ENCODE measurements around the gene FBXL19.
A peak's percentile ranks its signal among the peaks of the same experiment; 100 is the strongest.

FBXL19 gene

DNA sequence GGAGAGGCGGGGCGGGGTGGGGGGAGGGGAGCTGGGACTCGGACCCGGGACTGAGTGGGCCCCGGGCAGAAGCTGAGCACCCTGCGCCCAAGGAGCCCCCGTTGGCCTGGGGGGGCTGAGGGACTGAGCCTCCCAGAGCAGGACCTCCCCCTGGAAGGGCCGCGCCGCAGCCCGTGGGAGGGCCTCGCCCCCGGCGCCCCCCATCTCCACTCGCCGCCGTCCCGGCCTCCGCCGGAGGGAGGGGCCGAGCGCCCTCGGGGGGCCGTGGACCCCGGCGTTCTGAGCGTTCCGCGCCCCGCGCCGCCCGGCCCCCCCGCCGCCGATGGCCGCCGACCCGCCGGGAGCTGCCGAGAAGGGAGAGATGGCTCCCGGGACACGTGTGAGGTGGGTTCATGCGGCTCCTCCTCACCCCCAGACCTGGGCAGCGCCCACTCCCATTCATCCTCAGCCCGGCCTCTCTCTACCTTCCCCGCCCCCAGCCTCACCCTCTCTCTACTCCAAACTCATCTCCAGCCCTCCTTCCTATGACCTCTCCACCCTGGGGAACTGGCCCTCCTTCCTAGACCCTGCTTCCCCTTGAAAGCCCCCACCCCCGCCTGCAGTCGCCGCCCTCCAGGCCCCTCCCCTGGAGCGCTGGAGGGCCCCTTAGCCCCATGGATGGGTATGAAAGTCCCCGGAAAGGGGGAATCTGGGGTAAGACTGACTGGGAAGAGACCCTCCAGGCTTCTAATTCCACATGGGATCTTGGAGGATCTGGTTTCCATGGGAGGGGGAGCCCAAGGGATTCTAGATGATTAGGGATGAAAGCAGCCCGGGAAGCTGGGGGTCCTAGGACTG is 922 bp downstream of the FBXL19 start:
- ChIA-PET CTCF (interaction anchor here (0.8 to 8.2 kb wide), 4 partner anchors 16 to 80 kb away, joined by 4 to 76 read pairs (median 4); no protein-coding TSS in a partner anchor), POLR2A (interaction anchor here (0.6 to 1.5 kb wide), 2 partner anchors 141 to 149 kb away, joined by 3 to 4 read pairs; no protein-coding TSS in a partner anchor)
- TF ChIP-seq, protein P1, sequence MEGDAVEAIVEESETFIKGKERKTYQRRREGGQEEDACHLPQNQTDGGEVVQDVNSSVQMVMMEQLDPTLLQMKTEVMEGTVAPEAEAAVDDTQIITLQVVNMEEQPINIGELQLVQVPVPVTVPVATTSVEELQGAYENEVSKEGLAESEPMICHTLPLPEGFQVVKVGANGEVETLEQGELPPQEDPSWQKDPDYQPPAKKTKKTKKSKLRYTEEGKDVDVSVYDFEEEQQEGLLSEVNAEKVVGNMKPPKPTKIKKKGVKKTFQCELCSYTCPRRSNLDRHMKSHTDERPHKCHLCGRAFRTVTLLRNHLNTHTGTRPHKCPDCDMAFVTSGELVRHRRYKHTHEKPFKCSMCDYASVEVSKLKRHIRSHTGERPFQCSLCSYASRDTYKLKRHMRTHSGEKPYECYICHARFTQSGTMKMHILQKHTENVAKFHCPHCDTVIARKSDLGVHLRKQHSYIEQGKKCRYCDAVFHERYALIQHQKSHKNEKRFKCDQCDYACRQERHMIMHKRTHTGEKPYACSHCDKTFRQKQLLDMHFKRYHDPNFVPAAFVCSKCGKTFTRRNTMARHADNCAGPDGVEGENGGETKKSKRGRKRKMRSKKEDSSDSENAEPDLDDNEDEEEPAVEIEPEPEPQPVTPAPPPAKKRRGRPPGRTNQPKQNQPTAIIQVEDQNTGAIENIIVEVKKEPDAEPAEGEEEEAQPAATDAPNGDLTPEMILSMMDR (IDR thresholded peaks at IDR 0.05; ENCODE audit: insufficient read depth, low read length, missing control alignments): no peak
- DNase-seq (ENCODE audit: low read depth, low spot score): no peak
- peak overlapping the region; percentile 93 for H3K4me3 ChIP-seq (ENCODE audit: low read depth, low read length)

DNA sequence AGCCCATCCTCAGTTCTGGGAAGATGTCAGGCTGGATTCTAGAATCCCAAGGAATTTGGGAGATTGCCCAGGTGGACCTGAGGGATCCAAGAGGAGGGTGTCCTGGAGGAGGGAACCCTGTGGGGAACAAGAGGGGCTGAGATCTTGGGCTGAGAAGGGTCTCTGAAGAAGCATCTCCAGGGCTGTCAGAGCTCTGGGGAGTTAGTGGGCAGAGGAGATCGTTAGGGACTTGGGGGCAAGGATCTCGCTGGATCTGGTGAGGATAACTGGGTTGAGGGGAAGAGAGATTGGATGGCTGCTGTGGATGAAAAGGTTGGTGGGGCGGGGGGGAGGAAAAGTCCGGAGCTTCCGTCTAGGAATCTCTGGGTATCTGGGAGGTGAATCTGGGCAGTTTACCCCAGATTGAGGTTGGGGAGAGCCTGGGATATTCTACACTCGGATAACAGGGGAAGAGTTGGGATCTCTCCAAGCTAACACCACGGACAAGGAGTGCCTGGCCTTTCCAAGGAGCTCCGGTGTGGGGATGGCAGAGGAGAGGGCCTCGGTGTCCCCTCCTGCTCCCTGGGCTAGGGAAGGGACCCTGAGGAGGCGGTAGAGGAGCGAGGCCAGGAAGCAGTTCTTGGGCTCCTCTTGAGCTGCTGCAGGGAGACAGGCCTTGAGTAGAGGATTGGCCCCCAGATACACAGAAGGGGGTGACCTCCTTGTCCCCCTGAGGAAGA is 1.7 kb downstream of the FBXL19 start:
- CTCF ChIA-PET: interaction anchor here (0.9 to 8.2 kb wide), 5 partner anchors 11 to 80 kb away, joined by 3 to 76 read pairs (median 4); no protein-coding TSS in a partner anchor
- POLR2A ChIA-PET: interaction anchor here (0.6 kb wide), 1 partner anchor 140 kb away, joined by 3 read pairs; no protein-coding TSS in a partner anchor
- H3K4me3 ChIP-seq (ENCODE audit: low read depth, low read length): peak overlapping the region; percentile 93
- TF ChIP-seq, protein P1 (IDR thresholded peaks at IDR 0.05; ENCODE audit: insufficient read depth, low read length, missing control alignments): no peak
- DNase-seq (ENCODE audit: low read depth, low spot score): no peak

DNA sequence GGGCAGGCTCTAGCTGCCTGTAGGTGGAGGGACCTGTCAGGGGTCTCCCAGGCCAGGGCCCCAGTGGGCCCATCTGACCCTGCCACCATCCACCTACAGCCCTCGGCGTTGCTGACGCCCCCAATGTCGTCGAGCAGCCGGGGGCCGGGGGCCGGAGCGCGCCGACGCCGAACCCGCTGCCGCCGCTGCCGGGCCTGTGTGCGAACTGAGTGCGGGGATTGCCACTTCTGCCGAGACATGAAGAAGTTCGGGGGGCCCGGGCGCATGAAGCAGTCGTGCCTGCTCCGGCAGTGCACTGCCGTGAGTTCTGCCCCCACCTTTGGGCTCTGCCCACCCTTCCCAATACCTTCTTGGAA is 2.2 kb downstream of the FBXL19 start:
- POLR2A ChIA-PET: no interaction called here
- peak overlapping the region; percentile 93 for H3K4me3 ChIP-seq (ENCODE audit: low read depth, low read length)
- DNase-seq (ENCODE audit: low read depth, low spot score): no peak
- TF ChIP-seq, protein P1 (IDR thresholded peaks at IDR 0.05; ENCODE audit: insufficient read depth, low read length, missing control alignments): no peak
- CTCF ChIA-PET: interaction anchor here (0.9 to 8.2 kb wide), 3 partner anchors 10 to 81 kb away, joined by 3 to 76 read pairs (median 4); no protein-coding TSS in a partner anchor

DNA sequence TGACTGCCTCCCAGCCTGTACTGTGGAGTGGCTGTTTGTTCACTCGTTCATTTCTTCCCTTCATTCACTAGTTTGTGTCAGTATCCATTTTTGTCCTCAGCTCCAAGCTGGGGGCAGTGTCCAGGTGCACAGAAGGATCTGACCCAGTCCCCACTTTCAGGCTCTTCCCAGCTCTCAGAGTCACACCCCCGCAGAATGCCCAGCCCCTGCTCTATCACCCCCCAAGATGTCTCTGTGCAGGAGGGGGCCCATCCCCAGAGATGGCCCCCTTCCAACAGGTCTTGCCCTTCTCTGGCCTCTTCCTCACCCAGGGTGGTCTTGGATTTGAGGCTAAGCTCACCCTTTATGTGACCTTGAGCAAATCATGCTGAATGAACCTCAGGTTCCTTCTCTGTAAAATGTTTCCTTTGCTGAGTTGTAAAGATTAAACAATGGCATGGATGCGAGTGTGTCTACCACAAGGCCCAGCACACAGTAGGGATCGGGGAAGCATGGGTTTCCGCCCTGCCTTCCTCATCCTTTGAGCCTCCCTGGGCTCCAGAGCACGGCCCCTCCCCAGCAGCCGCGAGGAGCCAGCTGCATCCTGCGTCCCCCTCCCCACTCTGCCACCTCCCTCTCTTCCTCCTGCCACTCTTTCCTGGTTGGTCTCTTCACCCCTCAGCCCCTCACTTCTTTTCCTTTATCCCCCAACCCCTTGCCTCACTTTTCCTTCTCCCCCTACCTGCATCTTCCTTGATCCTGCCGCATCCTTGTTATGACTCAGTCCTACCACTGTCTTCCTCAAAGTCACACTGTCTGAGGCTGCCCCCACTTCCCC is 2.8 kb downstream of the FBXL19 start:
- ChIA-PET POLR2A (no interaction called here), CTCF (interaction anchor here (1.3 to 8.2 kb wide), 3 partner anchors 14 to 942 kb away, joined by 3 to 76 read pairs (median 4); no protein-coding TSS in a partner anchor)
- H3K4me3 ChIP-seq (ENCODE audit: low read depth, low read length): peak overlapping the region; percentile 3; the same call in 1 of the 2 replicates
- DNase-seq (ENCODE audit: low read depth, low spot score): no peak
- TF ChIP-seq, protein P1 (IDR thresholded peaks at IDR 0.05; ENCODE audit: insufficient read depth, low read length, missing control alignments): no peak

DNA sequence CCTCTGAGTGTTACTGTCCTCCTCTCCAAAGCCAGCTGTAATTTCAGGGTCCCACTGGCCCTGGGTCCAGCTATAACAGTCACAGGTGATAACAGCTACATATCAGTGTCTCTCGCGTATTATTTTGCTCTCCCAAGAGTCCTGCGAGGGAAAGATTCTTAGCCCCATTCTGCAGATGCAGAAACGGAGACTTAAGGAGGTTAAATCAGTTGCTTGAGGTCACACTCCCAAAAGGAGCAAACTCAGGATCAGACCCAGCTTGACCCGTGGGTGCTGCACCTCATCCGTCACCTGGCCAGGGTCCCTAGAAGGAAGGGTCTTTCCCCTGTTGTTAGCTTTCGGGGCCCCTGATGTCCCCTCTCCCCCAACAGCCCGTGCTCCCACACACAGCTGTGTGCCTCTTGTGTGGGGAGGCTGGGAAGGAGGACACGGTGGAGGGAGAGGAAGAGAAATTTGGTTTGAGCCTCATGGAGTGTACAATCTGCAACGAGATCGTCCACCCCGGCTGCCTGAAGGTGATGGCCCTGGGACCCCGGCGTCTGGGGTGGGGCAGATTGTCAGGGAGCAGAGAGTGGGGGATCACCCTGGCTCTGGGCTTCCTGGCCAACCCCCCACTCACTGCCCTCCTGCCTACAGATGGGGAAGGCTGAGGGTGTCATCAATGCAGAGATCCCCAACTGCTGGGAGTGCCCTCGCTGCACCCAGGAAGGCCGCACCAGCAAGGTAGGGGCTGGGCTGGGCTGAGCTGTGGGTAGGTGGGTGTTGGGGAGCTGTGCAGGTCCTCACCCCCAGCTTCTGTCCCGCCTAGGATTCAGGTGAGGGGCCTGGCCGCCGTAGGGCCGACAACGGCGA is 3.8 kb downstream of the FBXL19 start:
- TF ChIP-seq, protein P1 (IDR thresholded peaks at IDR 0.05; ENCODE audit: insufficient read depth, low read length, missing control alignments): no peak
- ChIA-PET CTCF (interaction anchor here (0.8 to 8.2 kb wide), 3 partner anchors 9 to 941 kb away, joined by 3 to 76 read pairs (median 4); no protein-coding TSS in a partner anchor), POLR2A (interaction anchor here (0.6 kb wide), 1 partner anchor 13 kb away, joined by 3 read pairs; no protein-coding TSS in a partner anchor)
- no peak overlapping the region for H3K4me3 ChIP-seq (ENCODE audit: low read depth, low read length)
- no peak for DNase-seq (ENCODE audit: low read depth, low spot score)
